Keratinocyte (primary cell): ENCODE measurements around the gene PHRF1. TPM values are rescaled to one million over a fixed set of nuclear protein-coding genes. Genes with fewer than 3 reads are reported as not detected.

ENCODE experiments used
- DNase-seq: peaks from one replicate; pipeline ENCODE4 v3.0.0-alpha.2; 2011; ENCODE audit warnings: low read depth, missing footprints, low spot score
- FAIRE-seq: peaks from 2 replicates; lab custom pipeline; 2011; peaks lifted over from hg19 to GRCh38; lab: Jason Lieb, UNC
- H2AFZ ChIP-seq: 2 replicates; pipeline ENCODE4 v1.6.0; 2012; ENCODE audit warnings: low read length, control low read depth, inconsistent platforms; ENCODE audit not compliant: control insufficient read depth
- H3K27ac ChIP-seq: 2 replicates; pipeline ENCODE4 v1.5.1; 2011; ENCODE audit warnings: low read length; ENCODE audit not compliant: control insufficient read depth, insufficient read depth
- H3K27me3 ChIP-seq: 3 replicates; pipeline ENCODE4 v1.6.0; 2011; ENCODE audit warnings: low read length; ENCODE audit not compliant: control insufficient read depth, insufficient read depth; ENCODE audit errors: extremely low read depth
- H3K36me3 ChIP-seq, 2 experiments: 2 replicates in 1 of 2; 3 replicates in 1 of 2; pipeline ENCODE4 v1.5.1; 2011; ENCODE audit warnings: low read length in 2 of 2, mild to moderate bottlenecking in 1 of 2; ENCODE audit not compliant: control insufficient read depth in 2 of 2, insufficient read depth in 2 of 2; ENCODE audit errors: extremely low read depth in 1 of 2
- H3K4me1 ChIP-seq: 3 replicates; pipeline ENCODE4 v1.5.1; 2011; ENCODE audit warnings: low read length; ENCODE audit not compliant: control insufficient read depth, insufficient read depth; ENCODE audit errors: extremely low read depth
- H3K4me2 ChIP-seq: 3 replicates; pipeline ENCODE4 v1.6.0; 2011; ENCODE audit warnings: low read depth, low read length; ENCODE audit not compliant: control insufficient read depth, insufficient read depth; ENCODE audit errors: extremely low read depth
- H3K4me3 ChIP-seq, 3 experiments: fragments of 200-600 bp in 1 of 3; sonication (generic) in 1 of 3; 2 replicates in 2 of 3; 3 replicates in 1 of 3; pipeline ENCODE4 v1.5.1; 2011 to 2016; ENCODE audit warnings: low read length in 3 of 3, mild to moderate bottlenecking in 3 of 3, control low read depth in 2 of 3, inconsistent platforms in 1 of 3, low read depth in 1 of 3, mixed read lengths in 1 of 3, mixed run types in 1 of 3, moderate library complexity in 1 of 3; ENCODE audit not compliant: control insufficient read depth in 2 of 3, insufficient read depth in 2 of 3; ENCODE audit errors: extremely low read depth in 1 of 3
- H3K79me2 ChIP-seq: 2 replicates; pipeline ENCODE4 v1.6.0; 2012; ENCODE audit warnings: low read length; ENCODE audit not compliant: control insufficient read depth, insufficient read depth
- H3K9ac ChIP-seq: 3 replicates; pipeline ENCODE4 v1.6.0; 2011; ENCODE audit warnings: low read length; ENCODE audit not compliant: control insufficient read depth, insufficient read depth; ENCODE audit errors: extremely low read depth
- H3K9me1 ChIP-seq: 3 replicates; pipeline ENCODE4 v1.6.0; 2011; ENCODE audit warnings: low read length; ENCODE audit not compliant: control insufficient read depth, insufficient read depth; ENCODE audit errors: extremely low read depth
- H3K9me3 ChIP-seq: 2 replicates; pipeline ENCODE4 v1.5.1; 2012; ENCODE audit warnings: low read depth, low read length; ENCODE audit not compliant: control insufficient read depth
- H4K20me1 ChIP-seq: 3 replicates; pipeline ENCODE4 v1.6.0; 2011; ENCODE audit warnings: low read length; ENCODE audit not compliant: control insufficient read depth, insufficient read depth; ENCODE audit errors: extremely low read depth
- EZH2 ChIP-seq: IDR thresholded peaks from one replicate; pipeline ENCODE4 v1.6.1; 2012; ENCODE audit warnings: inconsistent platforms, mild to moderate bottlenecking, low read length, moderate library complexity
- dilution Hi-C: fragments of 300-500 bp; cut with MboI; formaldehyde crosslinking; loops from one replicate; pipeline ENCODE4 v1.7.0; 2020; ENCODE audit warnings: low sequenced_read_pairs; ENCODE audit not compliant: extremely low pct_ligation_motif_present
- polyA plus RNA-seq, 5 experiments: library from polyadenylated mRNA; depleted of rRNA in 3 of 5; stranded (reverse) in 3 of 5; stranded (forward) in 1 of 5; unstranded in 1 of 5; fragments of >200 nt; gene quantifications; 1 replicate in 1 of 5; 2 replicates in 3 of 5; 3 replicates in 1 of 5; pipeline versions ENCODE4 v1.2.1 to v1.2.3, GENCODE V29; 2011 to 2012; ENCODE audit warnings: missing spikeins in 2 of 5, low read depth in 1 of 5, low replicate concordance in 1 of 5
- TF ChIP-seq, protein P1 (sequence below), 3 experiments: IDR thresholded peaks in 1 of 3; conservative IDR thresholded peaks in 1 of 3; optimal IDR thresholded peaks in 1 of 3; 2 replicates in 2 of 3; 3 replicates in 1 of 3; pipeline versions ENCODE3 to v1.5.1; 2011; ENCODE audit warnings: low read length in 3 of 3, mild to moderate bottlenecking in 3 of 3, moderate library complexity in 2 of 3, control low read depth in 1 of 3, inconsistent platforms in 1 of 3; ENCODE audit not compliant: insufficient read depth in 2 of 3; ENCODE audit errors: extremely low read depth in 1 of 3

Gene PHRF1
- polyA plus RNA-seq, 1 donor (not counting 4 experiments of a cell fraction or from before 2014, with no cell fraction given): 10.7 TPM

DNA sequence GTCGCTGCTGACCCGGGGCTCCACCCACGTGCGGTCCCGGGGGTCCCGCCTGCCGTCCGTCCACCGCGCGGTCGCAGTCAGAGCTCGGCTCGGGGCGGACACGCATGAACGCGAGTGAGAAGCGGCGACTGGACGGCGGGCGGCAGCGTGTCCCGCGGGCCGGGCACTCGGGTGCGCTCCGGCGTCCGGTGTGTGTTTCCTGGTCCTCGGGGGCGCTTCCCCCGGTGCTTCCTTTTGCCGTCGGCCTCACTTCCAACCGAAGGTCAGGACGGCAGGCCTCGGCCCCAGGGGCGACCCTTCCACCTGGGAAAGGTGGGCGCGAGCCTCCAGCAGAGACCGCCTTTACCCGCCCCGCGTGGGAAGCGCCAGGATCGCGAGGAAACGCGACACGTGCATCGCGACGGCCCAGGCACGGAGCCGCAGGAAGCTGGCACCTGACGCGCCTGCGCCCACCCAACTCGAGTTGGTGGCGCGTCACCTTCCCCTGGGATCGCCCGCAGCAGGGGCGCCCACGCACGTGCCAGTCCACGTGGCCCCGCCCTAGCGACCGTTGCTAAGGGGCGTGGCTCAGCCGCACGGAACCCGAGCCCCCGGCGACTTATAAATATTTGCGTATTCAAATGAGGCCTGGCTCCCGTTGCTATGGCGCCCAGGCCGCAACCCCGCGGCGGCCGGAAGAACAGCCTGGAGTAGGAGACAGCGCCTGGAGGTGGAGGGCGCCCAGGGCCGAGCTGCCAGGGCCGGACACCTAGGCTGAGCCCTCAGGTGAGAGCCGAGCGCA, 39.2 kb upstream of the PHRF1 start, which contains the start of gene LRRC56:
Gene LRRC56 (plus strand): TSS at position 687 of the 781 bp plus-strand sequence. CDS start 3,158 bp downstream, outside the sequence.
- Histone ChIP-seq H4K20me1 (peaks cover 17% of the 10 kb centered on the region), H3K4me3 (peak within 1 kb of the TSS in 2 of 3 experiments; percentile 19 to 34), H3K79me2 (peaks cover 26% of the 10 kb centered on the region), H3K9me1 (no peaks in the 10 kb centered on the region), H3K36me3 (peaks cover 11 to 17% of the 10 kb centered on the region in 2 experiments), H3K9ac (peak within 1 kb of the TSS; percentile 56), H3K4me2 (peak within 1 kb of the TSS; percentile 68), H3K9me3 (no peaks in the 10 kb centered on the region), H3K27ac (peak within 1 kb of the TSS; percentile 20), H3K27me3 (peaks cover 6% of the 10 kb centered on the region), H3K4me1 (peaks cover 23% of the 10 kb centered on the region), H2AFZ (peak within 1 kb of the TSS; percentile 43)
- DNase-seq: no peak
- TF ChIP-seq, protein P1, sequence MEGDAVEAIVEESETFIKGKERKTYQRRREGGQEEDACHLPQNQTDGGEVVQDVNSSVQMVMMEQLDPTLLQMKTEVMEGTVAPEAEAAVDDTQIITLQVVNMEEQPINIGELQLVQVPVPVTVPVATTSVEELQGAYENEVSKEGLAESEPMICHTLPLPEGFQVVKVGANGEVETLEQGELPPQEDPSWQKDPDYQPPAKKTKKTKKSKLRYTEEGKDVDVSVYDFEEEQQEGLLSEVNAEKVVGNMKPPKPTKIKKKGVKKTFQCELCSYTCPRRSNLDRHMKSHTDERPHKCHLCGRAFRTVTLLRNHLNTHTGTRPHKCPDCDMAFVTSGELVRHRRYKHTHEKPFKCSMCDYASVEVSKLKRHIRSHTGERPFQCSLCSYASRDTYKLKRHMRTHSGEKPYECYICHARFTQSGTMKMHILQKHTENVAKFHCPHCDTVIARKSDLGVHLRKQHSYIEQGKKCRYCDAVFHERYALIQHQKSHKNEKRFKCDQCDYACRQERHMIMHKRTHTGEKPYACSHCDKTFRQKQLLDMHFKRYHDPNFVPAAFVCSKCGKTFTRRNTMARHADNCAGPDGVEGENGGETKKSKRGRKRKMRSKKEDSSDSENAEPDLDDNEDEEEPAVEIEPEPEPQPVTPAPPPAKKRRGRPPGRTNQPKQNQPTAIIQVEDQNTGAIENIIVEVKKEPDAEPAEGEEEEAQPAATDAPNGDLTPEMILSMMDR (optimal IDR thresholded peaks at IDR 0.05 in 1 of 3, IDR thresholded peaks at IDR 0.05 in 1 of 3, conservative IDR thresholded peaks at IDR 0.05 in 1 of 3; ENCODE audit: extremely low read depth in 1 of 3, insufficient read depth in 2 of 3, low read length in 3 of 3): no peak
- TF ChIP-seq EZH2: peak; percentile 21
- dilution Hi-C loops: no loop called here
- no peak for FAIRE-seq

DNA sequence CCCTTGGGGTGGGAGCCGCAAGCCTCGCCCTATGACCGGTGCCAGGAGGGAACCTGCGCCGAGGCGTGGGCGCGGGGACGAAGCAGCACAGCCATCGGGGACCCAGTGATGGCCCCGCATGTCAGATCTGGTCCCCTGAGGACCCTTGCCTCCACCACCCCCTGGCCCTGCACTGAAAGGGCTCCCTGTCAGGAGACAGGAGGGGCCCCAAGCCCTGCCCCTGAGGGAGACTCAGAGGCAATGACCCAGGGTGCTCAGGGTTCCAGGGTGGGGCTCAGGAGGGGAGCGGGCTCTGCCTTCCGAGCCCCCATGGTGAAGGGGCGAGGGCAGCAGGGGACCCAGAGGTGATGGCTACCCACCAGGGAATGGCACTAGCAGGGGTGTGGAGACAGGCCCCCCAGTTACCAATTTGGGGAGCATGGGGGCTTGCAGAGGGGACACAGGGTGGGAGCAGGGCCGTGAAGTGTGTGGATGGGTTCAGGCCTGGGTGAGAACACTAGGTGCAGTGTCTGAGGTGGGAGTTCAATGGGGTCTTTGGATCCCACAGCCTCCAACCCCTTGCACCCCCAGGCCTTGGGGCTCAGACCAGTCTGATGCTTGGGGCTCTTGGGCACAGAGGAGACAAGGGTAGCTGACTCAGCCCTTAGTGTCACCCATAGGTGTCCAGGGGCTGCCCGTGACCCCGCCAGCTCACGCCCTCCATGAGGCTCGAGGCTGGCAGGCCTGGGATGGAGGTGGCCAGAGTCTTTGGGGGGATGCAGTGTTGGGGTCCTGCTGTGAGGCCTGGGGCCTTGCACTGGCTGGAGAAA, 38.4 kb upstream of the PHRF1 start:
- peak overlapping the region; percentile 62 for H3K4me2 ChIP-seq
- FAIRE-seq (no peak), DNase-seq (no peak)
- peak overlapping the region; percentile 56 for H3K9ac ChIP-seq
- H3K79me2 ChIP-seq: peaks cover 18% of the 10 kb centered on the region
- dilution Hi-C loops: no loop called here
- peaks cover 6% of the 10 kb centered on the region for H3K27me3 ChIP-seq
- H3K27ac ChIP-seq: no peak overlapping the region
- H3K9me1 ChIP-seq: no peaks in the 10 kb centered on the region
- peak overlapping the region in 1 of 3 experiments; percentile 19 for H3K4me3 ChIP-seq
- peaks cover 12% of the 10 kb centered on the region for H4K20me1 ChIP-seq
- no peaks in the 10 kb centered on the region for H3K9me3 ChIP-seq
- peaks cover 23% of the 10 kb centered on the region for H3K4me1 ChIP-seq
- H3K36me3 ChIP-seq: peaks cover 8 to 10% of the 10 kb centered on the region in 2 experiments
- TF ChIP-seq, protein P1 (optimal IDR thresholded peaks at IDR 0.05 in 1 of 3, IDR thresholded peaks at IDR 0.05 in 1 of 3, conservative IDR thresholded peaks at IDR 0.05 in 1 of 3; ENCODE audit: extremely low read depth in 1 of 3, insufficient read depth in 2 of 3, low read length in 3 of 3): no peak
- TF ChIP-seq EZH2: peak; percentile 0
- peak overlapping the region; percentile 33 for H2AFZ ChIP-seq
